Middle frontal gyrus (tissue), 1 donor: ENCODE measurements around the gene GRK5.
"Not testable (repeated sequence)": the region's sequence is repeated elsewhere in the genome, so short reads cannot be mapped to it uniquely, and the experiment has no call there.

Experiments
- DNase-seq: peaks from one replicate; pipeline ENCODE4 v3.0.0-alpha.2; 2015; ENCODE audit warnings: low spot score; ENCODE audit errors: extremely low spot score

GRK5 gene

GRCh38 chr10:119248184-119248583 lies 40.8 kb downstream of the GRK5 start:
- no peak for DNase-seq

GRCh38 chr10:119248681-119249080 lies 41.3 kb downstream of the GRK5 start:
- DNase-seq: no peak

DNA sequence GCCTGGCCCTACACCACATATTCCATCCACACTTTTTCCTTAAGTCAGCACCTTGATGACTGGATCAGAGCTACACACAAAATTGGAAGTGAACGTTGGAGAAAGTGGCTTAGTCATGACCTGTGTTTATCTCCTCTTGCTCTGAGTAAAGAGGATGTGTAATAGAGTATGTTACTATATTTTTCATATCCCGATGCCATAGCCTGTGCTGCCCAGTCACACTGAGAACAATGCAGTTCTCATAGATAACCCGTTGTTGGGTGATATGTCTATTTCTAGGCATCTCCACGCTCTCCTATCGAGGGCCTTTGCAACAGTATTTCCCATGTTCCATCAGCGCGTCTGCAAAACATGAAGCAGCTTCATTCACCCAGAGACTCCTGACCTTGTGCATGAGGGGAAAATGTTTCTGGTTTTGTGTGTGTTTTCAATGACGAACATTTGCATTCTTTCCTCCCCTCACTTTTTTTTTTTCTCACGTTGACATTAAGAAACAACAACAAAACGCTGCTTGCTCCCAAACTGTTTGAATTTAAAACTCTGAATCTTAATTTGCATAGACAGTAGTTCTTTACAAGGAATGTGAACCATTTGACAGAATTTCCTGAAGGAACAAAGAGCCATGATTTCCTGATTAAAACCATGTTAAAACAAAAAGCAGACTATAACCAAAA lies 43.4 kb downstream of the GRK5 start:
- DNase-seq: no peak

DNA sequence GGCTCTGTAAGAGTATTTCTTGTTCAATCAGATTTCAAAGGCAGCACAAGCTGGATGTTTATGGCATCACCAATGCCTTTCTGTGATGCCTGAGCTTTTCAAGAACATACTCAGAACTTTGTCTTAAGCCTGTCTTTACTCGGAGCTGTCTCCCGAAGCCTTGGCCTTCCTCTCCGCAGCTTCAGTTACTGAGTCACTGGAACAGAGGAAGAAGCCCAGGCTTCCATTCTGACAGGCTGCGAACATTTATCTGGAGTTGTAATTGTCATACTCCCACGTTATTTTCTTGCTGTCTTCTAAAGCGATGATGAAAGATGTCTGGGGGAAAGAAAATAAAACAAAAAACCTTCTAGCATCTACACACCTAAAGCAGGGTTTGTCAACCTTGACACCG lies 43.9 kb downstream of the GRK5 start:
- DNase-seq: no peak

GRCh38 chr10:119252051-119252465 lies 44.7 kb downstream of the GRK5 start:
- DNase-seq: no peak

DNA sequence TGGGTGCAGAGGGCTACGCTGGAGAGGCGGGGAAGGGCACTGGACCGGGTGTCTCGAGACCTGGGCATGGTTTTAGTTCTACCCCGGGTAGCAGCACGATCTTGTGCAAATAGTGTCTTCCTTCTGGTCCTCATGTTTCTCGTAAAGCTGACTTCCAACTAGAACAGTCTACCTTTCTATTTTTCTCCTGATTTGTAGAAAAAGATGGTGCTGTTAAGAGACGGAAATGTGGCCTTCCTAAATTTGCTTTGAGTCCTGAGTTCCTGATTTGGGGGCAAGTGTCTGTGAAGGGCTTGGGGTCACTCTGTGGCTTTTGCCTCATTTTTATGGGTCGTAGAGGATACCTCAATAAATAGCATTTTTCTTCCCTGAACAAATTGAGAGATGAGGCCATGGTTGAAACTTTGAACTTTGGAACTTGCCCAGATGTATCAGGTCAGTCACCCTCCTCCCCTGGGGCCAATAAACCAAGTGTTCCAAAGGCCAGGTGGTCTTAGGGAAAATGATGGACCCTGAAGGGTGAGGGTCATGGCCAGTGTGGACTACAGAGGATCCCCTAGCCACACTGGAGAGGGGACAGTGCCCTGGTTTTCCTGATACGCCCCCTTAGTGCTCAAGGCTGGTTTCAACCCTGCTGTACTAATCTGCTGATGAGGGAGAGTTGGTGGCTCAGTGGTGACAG lies 45.2 kb downstream of the GRK5 start:
- DNase-seq: no peak

DNA sequence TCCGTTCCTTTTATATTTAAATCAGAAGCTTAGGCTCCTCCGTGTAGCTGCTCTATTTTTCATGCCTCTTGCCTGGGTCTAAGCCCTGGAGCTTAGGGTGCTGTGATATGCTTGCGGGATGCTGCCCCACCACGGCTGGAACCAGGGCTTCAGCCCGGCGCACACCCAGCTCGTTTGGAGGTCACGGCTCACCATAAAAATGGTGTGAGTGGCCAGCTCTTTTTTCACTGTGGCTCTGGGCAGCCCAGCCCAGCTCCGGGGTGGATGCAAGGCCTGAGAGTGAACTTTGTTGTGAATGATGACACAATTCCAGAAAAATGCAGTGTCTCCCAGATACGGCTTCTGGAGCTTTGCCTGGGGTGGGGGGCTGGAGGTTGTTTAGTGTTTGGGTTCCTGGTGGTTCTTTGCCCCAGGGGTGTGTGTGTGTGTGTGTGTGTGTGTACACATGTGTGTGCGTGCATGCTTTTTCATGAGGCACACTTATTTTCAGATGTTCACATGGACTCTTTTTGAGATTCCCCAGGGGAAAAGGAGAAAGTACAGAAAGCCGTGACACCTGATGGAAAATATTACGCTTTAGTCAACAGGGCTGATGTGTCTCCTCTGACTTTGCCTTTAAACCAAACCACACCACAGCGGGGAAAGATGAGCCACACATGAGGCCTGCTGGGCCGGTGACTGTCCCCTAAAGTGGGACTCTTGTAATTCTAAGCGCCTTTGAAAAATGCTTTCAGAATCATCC lies 46.2 kb downstream of the GRK5 start:
- no peak for DNase-seq

GRCh38 chr10:119254335-119254734 lies 47.0 kb downstream of the GRK5 start:
- no peak for DNase-seq

DNA sequence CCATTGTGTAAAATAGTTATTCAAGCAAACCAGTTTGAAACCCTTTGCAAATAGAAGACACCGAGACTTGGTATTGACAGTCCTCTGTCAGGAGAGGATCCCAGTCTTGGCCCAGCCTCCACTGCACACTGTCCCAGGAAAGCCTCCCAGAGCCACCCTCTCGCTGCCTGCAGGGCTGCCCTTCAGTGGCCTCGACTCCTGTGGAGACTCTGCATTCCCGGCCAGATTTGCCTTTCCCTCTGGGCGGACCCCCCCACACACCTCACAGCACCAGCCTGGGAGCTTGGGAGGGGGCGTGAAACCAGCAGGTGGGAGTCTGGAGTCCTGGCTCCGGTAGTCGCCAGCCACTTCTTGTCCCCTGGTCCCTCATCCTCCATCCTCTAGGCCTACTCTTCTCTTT lies 48.7 kb downstream of the GRK5 start:
- DNase-seq: no peak

DNA sequence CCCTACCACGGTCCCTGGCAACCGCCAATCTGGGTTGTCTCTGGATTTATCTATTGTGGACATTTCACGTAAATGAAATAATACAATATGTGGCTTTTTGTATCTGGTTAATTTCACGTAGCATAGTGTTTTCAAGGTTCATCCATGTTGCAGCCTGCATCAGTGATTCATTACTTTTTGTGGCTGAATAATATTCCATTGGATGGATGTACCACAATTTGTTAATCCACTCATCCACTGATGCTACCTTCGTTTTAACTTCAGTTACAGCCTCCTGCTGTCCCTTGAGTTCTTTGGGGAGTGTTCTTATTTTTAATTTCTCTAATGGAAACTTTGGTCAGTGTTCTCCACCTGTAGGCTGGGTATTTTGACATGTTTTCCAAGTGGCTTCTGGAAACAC lies 49.5 kb downstream of the GRK5 start:
- no peak for DNase-seq

DNA sequence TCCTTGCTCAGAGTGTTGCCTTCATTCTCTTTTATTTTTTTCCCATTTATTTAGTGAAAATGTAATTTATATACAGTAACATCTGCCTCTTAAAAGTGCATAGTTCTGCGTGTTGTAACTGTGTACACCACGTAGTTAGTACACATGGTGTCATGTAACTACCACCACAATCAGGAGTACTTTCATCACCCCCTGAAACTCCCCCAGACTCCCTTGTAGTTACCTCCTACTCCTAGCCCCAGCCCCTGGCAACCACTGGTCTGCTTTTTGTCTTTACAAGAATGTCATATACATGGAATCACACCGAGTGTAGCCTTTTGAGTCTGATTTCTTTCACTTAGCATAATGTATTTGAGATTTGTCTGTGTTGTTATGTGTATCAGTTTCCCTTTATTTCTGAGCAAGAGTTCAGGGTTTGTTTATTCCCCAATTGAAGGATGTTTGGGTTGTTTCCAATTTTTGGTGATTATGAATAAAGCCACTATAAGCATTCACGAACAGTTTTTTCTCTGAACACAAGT lies 50.6 kb downstream of the GRK5 start:
- DNase-seq: no peak

GRCh38 chr10:119259345-119259744 lies 52.0 kb downstream of the GRK5 start:
- no peak for DNase-seq

DNA sequence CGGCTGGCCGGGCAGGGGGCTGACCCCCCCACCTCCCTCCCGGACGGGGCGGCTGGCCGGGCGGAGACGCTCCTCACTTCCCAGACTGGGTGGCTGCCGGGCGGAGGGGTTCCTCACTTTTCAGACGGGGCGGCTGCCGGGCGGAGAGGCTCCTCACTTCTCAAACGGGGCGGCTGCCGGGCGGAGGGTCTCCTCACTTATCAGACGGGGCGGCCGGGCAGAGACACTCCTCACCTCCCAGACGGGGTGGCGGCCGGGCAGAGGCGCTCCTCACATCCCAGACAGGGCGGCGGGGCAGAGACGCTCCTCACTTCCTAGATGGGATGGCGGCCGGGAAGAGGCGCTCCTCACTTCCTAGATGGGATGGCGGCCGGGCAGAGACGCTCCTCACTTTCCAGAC lies 53.6 kb downstream of the GRK5 start:
- DNase-seq: not testable (repeated sequence)

- DNase-seq: no peak
Measured at GRCh38 chr10:119263951-119264617, 56.7 kb downstream of the GRK5 start.

DNA sequence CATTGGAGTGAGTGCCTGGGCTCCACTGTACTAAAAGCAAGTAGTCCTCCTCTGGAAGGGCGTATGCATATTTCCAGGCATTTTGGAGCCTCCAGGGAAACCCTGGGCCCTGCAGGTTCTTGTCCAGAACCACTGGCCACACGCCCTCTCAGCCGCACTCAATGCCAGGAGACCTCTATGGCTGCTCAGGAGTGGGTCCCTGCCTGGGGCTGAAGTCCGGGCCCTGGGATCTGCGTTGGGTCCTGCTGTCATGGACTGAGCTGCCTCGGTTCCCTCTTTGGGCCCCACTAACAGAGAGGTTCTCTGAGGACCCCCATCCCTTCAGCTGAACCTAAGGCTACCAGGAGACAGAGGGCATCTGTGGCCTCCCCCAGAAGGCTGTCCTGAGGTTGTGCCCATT lies 58.3 kb downstream of the GRK5 start:
- DNase-seq: no peak

GRCh38 chr10:119267384-119267783 lies 60.0 kb downstream of the GRK5 start:
- no peak for DNase-seq

- no peak for DNase-seq
Measured at GRCh38 chr10:119268428-119268827, 61.1 kb downstream of the GRK5 start.

- no peak for DNase-seq
Measured at GRCh38 chr10:119268871-119269506, 61.6 kb downstream of the GRK5 start.

DNA sequence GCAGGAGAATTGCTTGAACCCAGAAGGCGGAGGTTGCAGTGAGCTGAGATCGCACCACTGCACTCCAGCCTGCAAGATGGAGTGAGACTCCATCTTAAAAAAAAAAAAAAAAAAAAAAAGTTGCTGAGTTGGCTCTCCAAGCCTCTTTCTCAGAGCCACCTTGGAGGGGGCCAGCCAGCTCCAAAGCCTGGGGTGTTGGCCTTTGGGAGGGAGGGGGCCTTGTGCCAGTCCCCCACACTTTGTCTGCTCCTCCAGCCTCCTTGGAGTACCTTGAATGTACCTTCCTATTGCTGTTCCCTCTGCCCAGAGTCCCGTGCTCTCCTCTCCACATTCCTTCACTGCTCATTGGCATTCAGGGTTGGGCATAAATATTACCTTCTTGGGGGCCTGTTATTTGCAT lies 62.4 kb downstream of the GRK5 start:
- no peak for DNase-seq

- DNase-seq: no peak
Measured at GRCh38 chr10:119270762-119271366, 63.5 kb downstream of the GRK5 start.

GRCh38 chr10:119272338-119272734 lies 65.0 kb downstream of the GRK5 start:
- not testable (repeated sequence) for DNase-seq
